Hematopoietic multipotent progenitor cell treated with erythropoietin and hydrocortisone succinate and interleukin-3 and kit ligand, for 17 days (in vitro differentiated cells): ENCODE results near the gene DNAJB5.
"Not testable (repeated sequence)": the region's sequence is repeated elsewhere in the genome, so short reads cannot be mapped to it uniquely, and the experiment has no call there.

Source experiments
- DNase-seq: peaks from one replicate; pipeline ENCODE4 v3.0.0-alpha.2; 2015; ENCODE audit warnings: low spot score

The DNAJB5 gene

DNA sequence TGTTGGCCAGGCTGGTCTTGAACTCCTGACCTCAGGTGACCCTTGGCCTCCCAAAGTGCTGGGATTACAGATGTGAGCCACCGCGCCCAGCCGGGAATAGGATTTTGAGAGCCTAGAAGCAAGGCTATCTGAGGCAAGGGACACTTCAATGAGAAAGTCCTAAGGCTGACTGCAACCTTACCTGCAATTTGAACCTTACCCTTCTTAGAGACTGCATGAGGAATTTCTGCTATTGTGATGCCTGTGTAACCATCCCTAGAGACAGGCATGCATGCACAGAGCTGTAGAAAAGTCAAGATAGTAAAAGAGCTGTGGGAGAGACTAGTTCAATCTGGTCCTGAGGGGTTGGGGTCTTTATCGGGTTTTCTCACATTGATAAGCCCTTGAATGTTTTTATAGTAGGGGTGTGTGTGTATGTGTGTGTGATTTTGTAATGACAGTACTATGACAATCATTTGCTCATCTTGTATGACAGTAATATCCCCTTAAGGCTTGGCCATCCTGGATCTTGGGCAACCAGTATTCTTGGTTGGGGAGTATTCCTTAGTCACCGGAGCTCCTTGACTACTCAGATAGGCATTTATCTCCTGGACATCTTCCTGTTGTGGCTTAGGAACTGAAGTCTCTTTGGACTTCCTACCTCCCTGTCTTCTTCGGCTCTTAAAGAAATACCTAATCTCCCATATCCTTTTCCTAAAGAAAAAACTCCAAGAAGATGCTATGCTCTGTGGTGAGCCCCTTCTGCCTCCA, 11.2 kb downstream of the DNAJB5 start:
- DNase-seq, result no peak

DNA sequence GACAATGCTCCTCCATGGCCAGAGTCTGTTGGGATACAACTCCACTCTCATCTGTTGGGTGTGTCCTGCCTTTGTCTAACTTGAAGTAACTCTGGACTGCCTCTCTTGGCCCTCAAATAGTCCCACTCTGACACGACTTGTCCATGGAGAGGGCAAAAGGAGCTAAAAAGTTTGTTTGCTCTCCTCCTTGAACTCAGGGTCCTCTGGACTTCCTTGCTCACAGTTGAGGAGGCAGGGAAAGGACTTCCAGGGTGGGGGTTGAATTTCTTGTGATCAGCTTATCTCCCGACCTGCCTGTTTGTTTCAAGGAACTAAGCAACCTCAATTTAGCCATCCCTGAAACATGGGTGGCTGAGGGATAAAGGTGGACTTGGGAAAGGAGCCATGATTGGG, 11.7 kb downstream of the DNAJB5 start:
- DNase-seq, result no peak

GRCh38 chr9:35001803-35002502, 12.4 kb downstream of the DNAJB5 start:
- no peak for DNase-seq

DNA sequence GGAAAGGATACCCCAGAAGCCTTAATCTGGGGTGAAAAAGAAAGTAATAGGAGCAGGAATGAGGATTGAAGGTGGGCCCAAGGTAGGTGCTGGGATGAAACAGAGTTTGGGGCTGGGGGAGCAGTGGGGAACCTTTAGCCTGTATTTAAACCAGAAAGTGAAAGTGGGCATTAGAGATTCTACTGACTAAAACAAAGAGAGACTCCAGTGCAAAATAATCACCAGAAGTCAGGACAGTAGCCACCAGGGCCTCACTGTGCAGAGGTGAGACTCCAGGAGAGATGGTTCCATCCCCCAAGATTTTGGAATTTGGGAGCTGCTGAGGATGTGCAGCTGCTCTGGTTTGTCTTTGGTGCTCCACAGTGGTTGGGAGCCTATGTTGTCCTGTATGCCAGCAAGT, 13.1 kb downstream of the DNAJB5 start:
- no peak for DNase-seq

- not testable (repeated sequence) for DNase-seq
Measured at GRCh38 chr9:35004299-35004698, 14.8 kb downstream of the DNAJB5 start.

DNA sequence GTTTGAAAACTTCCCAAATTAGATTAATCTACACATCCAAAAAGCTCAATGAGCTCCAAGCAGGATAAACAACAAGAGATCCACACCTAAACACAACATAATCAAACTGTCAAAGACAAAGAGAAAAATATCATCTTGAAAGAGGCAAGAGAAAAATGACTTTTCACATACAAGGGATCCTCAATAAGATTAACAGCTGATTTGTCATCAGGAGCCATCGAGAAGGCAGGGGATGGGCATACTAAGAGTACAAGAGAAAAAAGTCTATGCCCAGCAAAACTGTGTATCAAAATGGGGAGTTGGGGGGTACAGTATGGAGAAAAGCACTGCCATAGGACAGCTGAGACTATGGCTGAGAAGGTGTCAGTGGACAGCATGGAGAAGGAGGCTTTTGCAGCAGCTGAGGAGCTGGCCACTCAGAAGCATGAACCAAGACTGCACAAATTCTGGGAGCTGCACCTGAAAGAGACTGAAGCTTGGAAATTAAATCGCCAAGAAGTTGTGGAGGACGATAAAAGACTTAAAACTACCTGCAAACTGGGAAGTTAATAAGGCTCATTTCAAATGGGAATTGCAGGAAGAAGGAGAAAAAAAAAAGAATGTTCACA, 20.9 kb downstream of the DNAJB5 start:
- no peak for DNase-seq

DNA sequence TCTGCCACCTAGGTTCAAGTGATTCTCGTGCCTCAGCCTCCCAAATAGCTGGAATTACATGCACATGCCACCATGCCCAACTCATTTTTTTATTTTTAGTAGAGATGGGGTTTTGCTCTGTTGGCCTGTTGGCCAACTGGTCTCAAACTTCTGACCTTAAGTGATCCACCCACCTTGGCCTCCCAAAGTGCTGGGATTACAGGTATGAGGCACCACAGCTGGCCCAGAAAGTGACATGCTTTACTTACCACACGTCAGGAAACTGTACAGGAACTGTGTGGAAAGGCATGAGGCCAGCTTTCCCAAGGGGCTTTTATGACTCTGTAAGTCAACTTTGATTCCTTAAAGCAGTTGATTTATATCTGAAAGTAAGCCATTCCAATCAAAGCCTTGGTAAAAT, 25.0 kb downstream of the DNAJB5 start:
- DNase-seq, result no peak

- DNase-seq, result not testable (repeated sequence)
Measured at GRCh38 chr9:35023443-35023842, 33.9 kb downstream of the DNAJB5 start.

DNA sequence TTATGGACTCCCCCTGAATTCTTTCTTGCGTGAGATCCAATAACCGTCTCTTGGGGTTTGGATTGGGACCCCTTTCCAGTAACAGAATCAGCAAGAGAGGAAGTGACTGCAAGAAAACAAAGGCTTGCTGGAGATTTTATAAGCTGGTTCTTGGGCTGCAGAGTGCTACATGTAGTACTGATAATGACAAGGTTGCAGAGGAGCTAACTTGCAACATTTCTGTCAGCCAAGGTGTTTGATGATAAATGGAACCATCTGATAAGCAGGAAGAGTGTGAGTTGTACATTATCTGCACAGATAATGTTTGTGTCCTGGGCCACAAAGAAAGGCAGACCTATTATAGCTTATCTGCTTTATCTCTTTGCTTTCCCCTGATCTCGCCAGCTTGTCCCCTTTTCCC, 37.1 kb downstream of the DNAJB5 start:
- DNase-seq, result no peak

- no peak for DNase-seq
Measured at GRCh38 chr9:35027374-35027773, 37.8 kb downstream of the DNAJB5 start.

DNA sequence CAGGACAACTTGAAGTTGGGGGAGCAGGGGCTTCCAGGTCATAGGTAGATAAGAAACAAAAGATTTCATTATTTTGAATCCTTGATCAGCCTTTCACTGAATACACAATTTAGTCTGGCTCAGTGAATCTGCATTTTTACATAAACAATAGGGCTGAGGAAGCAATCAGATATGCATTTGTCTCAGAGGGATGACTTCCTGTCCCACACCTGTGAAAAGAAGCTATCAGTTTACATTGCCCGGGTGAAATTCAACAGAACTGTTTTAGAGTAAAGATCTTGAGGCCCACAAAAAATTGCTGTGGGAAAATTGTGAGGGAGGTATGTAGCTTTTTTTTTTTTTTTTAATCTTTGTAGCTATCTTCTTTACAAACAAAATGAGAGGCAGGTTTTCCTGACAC, 38.3 kb downstream of the DNAJB5 start:
- DNase-seq, result no peak

DNA sequence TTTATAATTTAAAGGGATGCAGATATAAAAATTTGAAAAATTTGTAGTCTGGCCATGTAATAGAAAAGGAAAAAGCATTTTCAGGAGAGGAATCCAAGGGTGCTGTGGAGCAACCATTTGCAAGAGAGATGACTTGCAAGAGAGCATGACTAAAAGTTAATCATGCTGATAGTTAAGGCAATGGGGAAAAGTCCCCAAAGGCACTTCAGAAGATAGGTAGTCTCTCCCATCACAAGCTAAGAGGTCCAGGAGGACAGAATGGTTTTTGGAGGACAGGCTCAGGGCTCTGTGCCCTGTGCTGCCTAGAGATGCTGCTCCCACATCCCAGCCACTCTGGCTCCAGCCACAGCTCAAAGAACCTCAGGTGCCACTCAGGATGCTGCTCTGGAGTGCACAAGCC, 38.8 kb downstream of the DNAJB5 start:
- no peak for DNase-seq

DNA sequence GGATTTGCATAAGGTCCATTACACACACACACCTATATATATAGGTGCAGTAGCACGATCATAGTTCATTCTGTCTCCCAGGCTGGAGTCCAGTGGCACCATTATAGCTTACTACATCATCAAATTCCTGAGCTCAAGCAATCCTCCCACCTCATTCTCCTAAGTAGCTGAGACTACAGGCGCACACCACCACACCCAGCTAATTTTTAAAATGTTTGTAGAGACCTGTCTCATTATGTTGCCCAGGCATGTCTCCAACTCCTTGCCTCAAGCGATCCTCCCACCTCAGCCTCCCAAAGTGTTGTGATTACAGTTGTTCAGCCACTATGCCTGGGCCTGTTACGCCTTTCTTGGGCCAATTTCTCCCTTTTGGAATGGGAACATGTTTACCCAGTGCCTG, 39.7 kb downstream of the DNAJB5 start:
- DNase-seq, result no peak

GRCh38 chr9:35029852-35030251, 40.3 kb downstream of the DNAJB5 start:
- no peak for DNase-seq

GRCh38 chr9:35033101-35033500, 43.6 kb downstream of the DNAJB5 start:
- DNase-seq, result no peak

DNA sequence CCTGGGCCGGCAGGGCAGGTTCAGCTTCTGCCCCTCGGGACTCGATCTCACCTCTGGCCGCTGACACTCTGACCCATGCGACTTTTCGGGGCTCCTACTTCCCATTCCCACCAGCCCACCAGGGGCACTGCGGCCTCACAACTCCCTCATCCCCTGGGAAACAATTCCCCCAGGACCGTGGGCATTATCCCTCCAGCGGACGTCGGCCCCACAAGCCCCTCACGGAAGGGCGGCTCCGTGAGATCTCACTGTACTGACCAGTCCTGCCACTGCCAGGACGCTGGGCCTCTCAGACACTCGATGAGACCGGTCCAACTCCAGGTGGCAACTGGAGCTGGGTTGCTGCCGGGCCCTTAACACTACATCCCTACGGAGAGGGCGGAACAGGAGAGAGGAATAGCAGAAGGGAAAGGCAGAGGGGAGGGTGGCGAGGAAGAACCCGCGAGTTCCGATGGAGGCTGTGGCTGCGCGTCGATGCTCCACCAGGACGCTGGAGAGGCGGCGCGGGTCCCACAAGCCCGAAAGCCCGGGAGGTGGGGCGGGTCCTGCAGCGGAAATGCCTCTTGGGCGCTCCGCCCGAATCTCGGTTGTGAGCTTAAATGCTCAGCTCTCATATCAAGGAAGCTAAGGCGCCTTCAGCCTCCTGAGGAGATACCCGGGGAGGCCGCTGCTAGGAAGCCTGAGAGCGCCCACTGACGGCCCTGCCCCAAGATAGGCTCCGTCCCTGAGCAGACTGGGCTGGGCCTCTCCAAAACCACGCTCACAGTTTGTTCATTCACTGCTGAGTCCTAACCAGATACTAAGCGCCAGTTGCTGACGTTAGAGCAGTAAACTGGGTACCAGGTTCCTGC, 46.5 kb downstream of the DNAJB5 start:
- no peak for DNase-seq

DNA sequence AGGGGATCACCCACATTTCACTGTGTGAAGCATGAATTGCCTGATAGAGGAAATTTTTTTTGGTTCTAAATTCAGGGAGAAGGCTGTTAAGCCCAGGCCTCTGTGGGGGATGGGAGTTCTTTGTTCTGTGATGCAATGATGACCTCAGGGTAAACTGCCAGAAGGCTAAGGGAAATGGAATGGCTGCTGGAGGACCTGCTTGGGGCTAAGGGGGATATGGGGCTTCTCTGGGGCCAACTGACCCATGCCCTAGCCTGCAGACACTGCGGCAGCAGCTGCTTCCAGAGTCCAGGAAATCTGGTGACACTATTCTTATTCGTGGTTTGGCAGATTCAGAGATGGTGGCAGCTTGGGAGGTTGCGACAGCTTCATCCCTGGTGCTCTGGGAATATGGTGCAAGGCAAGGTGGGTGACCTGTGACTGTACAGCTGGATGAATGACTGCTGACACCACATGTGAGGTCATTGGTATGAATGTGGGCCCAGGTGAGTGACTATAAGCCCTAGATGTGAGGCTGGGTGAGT, 52.6 kb downstream of the DNAJB5 start:
- no peak for DNase-seq

DNA sequence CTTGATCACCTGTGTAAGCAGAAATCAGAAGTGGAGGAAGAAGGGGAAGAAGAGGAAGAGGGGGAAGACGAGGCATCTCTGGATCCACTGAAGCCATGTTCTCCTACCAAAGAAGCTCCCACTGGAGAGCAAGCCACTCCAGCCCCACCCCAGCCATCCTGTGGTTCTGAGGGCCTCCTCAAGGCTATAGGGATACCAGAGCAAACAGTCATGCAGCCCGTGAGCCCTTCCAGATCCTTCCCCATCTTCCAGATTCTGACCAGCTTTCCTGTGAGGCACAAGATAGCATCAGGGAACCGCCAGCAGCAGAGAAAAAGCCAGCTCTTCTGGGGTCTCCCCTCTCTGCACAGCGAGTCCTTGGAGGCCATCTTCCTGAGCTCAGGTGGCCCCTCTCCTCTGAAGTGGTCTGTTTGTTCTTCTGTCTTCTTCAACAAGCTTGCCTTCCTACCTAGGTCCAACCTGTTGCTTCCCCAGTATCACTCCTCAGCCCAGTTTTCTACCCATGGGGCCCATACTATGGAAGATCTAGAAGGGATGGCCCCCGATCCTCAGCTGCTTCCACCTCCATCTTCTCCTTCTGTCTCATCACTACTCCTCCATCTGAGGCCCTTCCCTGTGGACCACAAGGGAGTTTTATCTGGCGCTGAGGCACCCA, 53.5 kb downstream of the DNAJB5 start:
- no peak for DNase-seq

GRCh38 chr9:35044071-35044470, 54.5 kb downstream of the DNAJB5 start:
- DNase-seq, result no peak
